Measurements from ENCODE around the gene TH. TPM values are rescaled to one million over a fixed set of nuclear protein-coding genes. Genes with fewer than 3 reads are reported as not detected.

TH gene
- total and polyA plus RNA-seq, 2 donors (not counting 1 experiment from before 2014, with no cell fraction given), result not detected

DNA sequence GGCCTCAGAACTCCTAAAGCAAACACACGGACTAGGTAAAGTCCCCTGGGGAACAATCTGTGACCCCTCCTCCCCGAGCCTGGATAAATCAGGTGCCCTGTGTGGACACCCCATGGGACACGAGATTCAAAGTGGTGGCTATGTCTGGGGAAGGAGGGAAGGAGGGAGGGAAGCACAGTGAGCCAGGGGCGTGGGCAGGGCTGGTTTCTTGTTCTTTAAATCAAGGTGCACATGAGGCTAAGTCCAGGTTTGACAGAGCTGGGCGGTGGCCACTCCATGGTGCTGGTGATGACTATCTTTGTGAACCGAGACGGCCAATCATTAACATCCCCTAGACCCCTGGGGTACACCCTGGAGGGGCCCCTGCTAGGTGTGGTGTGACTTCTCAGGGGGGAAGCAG lies 20.3 kb upstream of the TH start:
- Mint-ChIP-seq H3K4me3 (no peak overlapping the region), H3K27ac (no peak overlapping the region), H3K9me3 (ENCODE audit: insufficient read depth) (no peaks in the 10 kb centered on the region), H3K27me3 (peaks cover 16% of the 10 kb centered on the region), H3K4me1 (peaks cover 13% of the 10 kb centered on the region)
- intact Hi-C loops (cut with micrococcal nuclease), result no loop called here
- DNase-seq (no peak), ATAC-seq (ENCODE audit: low read depth) (no peak)
- no peak overlapping the region for H3K4me2 ChIP-seq (replicated peaks; ENCODE audit: low read depth, low read length, poor library complexity, severe bottlenecking)
- H3K4me3 ChIP-seq (ENCODE audit: control extremely low read depth in 1 of 5, extremely low read depth in 1 of 5, insufficient read depth in 1 of 5, low read depth in 2 of 5, low read length in 4 of 5), result no peak overlapping the region
- no peaks in the 10 kb centered on the region for H3K9me3 ChIP-seq (ENCODE audit: control extremely low read depth in 1 of 3, control insufficient read depth in 2 of 3, insufficient read depth in 1 of 3, low read length in 2 of 3)
- H3K27ac ChIP-seq (ENCODE audit: low read length in 2 of 2), result no peak overlapping the region
- TF ChIP-seq EZH2 (IDR thresholded peaks at IDR 0.05; ENCODE audit: borderline replicate concordance, insufficient read depth, low read depth, low read length, poor library complexity, severe bottlenecking), result no peak
- TF ChIP-seq, protein P1, sequence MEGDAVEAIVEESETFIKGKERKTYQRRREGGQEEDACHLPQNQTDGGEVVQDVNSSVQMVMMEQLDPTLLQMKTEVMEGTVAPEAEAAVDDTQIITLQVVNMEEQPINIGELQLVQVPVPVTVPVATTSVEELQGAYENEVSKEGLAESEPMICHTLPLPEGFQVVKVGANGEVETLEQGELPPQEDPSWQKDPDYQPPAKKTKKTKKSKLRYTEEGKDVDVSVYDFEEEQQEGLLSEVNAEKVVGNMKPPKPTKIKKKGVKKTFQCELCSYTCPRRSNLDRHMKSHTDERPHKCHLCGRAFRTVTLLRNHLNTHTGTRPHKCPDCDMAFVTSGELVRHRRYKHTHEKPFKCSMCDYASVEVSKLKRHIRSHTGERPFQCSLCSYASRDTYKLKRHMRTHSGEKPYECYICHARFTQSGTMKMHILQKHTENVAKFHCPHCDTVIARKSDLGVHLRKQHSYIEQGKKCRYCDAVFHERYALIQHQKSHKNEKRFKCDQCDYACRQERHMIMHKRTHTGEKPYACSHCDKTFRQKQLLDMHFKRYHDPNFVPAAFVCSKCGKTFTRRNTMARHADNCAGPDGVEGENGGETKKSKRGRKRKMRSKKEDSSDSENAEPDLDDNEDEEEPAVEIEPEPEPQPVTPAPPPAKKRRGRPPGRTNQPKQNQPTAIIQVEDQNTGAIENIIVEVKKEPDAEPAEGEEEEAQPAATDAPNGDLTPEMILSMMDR (IDR thresholded peaks at IDR 0.05), result no peak
- peaks cover 0 to 10% (median 2%) of the 10 kb centered on the region in 4 experiments for H3K27me3 ChIP-seq (replicated peaks in 1 of 4; ENCODE audit: control extremely low read depth in 1 of 4, control insufficient read depth in 3 of 4, insufficient read depth in 4 of 4, low read length in 3 of 4)
- no peaks in the 10 kb centered on the region for H3K36me3 ChIP-seq (replicated peaks in 1 of 2; ENCODE audit: control extremely low read depth in 1 of 2, control insufficient read depth in 1 of 2, extremely low read depth in 1 of 2, insufficient read depth in 2 of 2, low read length in 1 of 2)
- peaks cover 7 to 30% of the 10 kb centered on the region in 2 donors for H3K4me1 ChIP-seq (ENCODE audit: control insufficient read depth in 2 of 2, insufficient read depth in 2 of 2, low read length in 2 of 2)
- no peak overlapping the region for H2AFZ ChIP-seq (ENCODE audit: insufficient read depth, low read depth, low read length, poor library complexity, severe bottlenecking)
- H3K9ac ChIP-seq (ENCODE audit: low read length), result no peak overlapping the region
- ChIA-PET CTCF (interaction anchor here (4.5 kb wide), 1 partner anchor 228 kb away, joined by 28 read pairs; no protein-coding TSS in a partner anchor), POLR2A (no interaction called here)
- 88% methylated on average over 6 of the region's 7 CpGs for WGBS (ENCODE audit: insufficient coverage)
- H4K20me1 ChIP-seq (ENCODE audit: control insufficient read depth, insufficient read depth, low read length, poor library complexity, severe bottlenecking), result no peaks in the 10 kb centered on the region
- no peaks in the 10 kb centered on the region for H3K79me2 ChIP-seq (ENCODE audit: control insufficient read depth, insufficient read depth, low read length)

DNA sequence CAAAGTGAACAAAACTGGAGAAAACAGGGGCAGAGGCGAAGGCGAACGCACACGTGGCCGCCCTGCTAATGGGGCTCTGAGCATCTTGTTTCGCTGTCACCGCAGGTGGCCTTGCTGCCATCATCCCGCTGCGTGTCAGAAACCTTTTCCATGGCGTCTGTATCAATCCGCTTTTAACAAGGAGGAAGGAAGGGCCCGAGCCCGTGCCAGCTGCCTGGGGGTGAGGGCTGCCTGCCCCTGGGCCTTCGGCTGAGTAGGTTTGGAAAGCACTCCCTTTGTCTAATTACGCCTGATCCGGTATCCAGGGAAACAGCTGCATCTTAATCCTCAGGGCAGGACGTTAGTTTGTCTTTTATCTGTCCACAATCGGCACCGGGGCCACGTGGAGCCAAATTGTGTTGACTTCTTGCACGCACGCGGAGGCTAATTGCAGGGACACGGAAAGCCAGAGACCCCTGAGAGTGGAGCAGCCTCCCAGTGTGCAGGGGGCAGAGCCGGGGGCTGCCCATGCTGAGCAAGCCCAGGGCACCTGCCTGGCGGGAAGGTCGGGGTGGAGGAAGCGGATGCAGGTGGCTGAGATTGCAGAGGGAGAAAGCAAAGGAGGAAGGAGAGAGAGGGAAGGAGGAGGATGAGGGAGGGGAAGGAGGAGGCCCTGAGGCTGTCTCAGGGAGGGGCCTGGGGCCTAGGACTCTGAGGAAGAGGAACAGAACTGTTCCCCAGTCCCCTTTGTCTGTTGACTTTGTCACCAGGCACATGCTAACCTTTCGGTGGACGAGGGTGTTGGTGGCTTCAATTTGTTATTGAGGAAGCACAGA lies 19.2 kb upstream of the TH start:
- POLR2A ChIA-PET, result no interaction called here
- Histone ChIP-seq H3K4me1 (ENCODE audit: control insufficient read depth in 2 of 2, insufficient read depth in 2 of 2, low read length in 2 of 2) (peaks cover 9 to 33% of the 10 kb centered on the region in 2 donors), H4K20me1 (ENCODE audit: control insufficient read depth, insufficient read depth, low read length, poor library complexity, severe bottlenecking) (no peaks in the 10 kb centered on the region), H3K36me3 (replicated peaks in 1 of 2; ENCODE audit: control extremely low read depth in 1 of 2, control insufficient read depth in 1 of 2, extremely low read depth in 1 of 2, insufficient read depth in 2 of 2, low read length in 1 of 2) (no peaks in the 10 kb centered on the region), H3K9ac (ENCODE audit: low read length) (no peak overlapping the region), H3K79me2 (ENCODE audit: control insufficient read depth, insufficient read depth, low read length) (no peaks in the 10 kb centered on the region), H3K9me3 (ENCODE audit: control extremely low read depth in 1 of 3, control insufficient read depth in 2 of 3, insufficient read depth in 1 of 3, low read length in 2 of 3) (no peaks in the 10 kb centered on the region), H3K4me3 (ENCODE audit: control extremely low read depth in 1 of 5, extremely low read depth in 1 of 5, insufficient read depth in 1 of 5, low read depth in 2 of 5, low read length in 4 of 5) (no peak overlapping the region), H3K4me2 (replicated peaks; ENCODE audit: low read depth, low read length, poor library complexity, severe bottlenecking) (no peak overlapping the region), H3K27me3 (replicated peaks in 1 of 4; ENCODE audit: control extremely low read depth in 1 of 4, control insufficient read depth in 3 of 4, insufficient read depth in 4 of 4, low read length in 3 of 4) (peaks cover 0 to 8% (median 2%) of the 10 kb centered on the region in 4 experiments), H2AFZ (ENCODE audit: insufficient read depth, low read depth, low read length, poor library complexity, severe bottlenecking) (peak overlapping the region; percentile 64), H3K27ac (ENCODE audit: low read length in 2 of 2) (no peak overlapping the region)
- ATAC-seq (ENCODE audit: low read depth), result peak; percentile 20
- intact Hi-C loops (cut with micrococcal nuclease), result no loop called here
- WGBS (ENCODE audit: insufficient coverage), result 25% methylated on average over 30 of the region's 30 CpGs
- DNase-seq, result peak; percentile 36
- Mint-ChIP-seq H3K9me3 (ENCODE audit: insufficient read depth) (no peaks in the 10 kb centered on the region), H3K27ac (no peak overlapping the region), H3K4me1 (peaks cover 11% of the 10 kb centered on the region), H3K27me3 (peaks cover 7% of the 10 kb centered on the region), H3K4me3 (no peak overlapping the region)
- CTCF ChIA-PET, result no interaction called here
- TF ChIP-seq EZH2 (IDR thresholded peaks at IDR 0.05; ENCODE audit: borderline replicate concordance, insufficient read depth, low read depth, low read length, poor library complexity, severe bottlenecking), result no peak
- TF ChIP-seq, protein P1 (IDR thresholded peaks at IDR 0.05), result no peak
